GM19467 (cell line): ENCODE results near the gene OTUB1.
"Not testable (repeated sequence)": the region's sequence is repeated elsewhere in the genome, so short reads cannot be mapped to it uniquely, and the experiment has no call there.

ENCODE experiments used
- ATAC-seq: cut with Tn5 transposase; IDR thresholded peaks from one replicate; pipeline ENCODE4 v1.9.1; 2021; ENCODE audit warnings: mild to moderate bottlenecking, moderate library complexity; ENCODE audit not compliant: unreplicated experiment

Gene OTUB1

DNA sequence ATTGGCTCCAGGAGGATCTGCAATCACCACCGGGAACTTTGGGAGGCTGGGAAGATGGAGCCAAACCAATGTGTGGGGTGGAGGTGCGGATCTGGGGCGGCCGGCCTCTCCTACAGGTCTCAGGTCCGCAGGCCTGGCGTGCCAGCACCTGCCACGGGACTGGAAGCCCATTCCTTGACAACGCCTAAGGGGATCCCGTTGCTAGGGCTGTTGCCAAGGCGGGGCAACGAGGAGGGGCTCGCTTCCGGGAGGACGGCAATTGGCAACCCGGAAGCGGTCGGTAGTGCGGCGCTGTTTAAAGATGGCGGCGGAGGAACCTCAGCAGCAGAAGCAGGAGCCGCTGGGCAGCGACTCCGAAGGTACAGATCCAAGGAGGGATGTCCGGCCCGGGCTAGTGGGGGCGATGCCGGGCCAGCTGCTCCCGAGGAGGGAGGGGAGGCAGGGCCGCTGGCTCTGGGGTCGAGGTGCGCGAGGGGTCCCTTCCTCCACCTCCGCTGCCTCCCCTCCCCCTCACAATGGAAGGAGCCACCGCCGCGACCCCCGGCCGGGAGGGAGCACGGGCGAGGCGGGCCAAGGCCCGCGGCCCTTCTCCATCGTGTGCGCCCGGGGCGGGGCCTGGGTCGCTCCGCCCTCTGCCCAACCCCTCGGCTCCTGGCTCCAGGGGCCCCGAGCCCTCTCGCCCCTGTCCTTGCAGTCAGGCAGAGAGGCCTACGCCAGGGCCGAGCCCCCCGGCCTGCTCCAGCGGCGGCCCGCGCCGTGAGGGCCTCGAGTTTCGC, at the start of gene OTUB1:
TSS of gene OTUB1 (plus strand) at position 283 of the 776 bp plus-strand sequence. CDS start at position 302, 19 bp downstream.
- peak; percentile 73 for ATAC-seq

- ATAC-seq = peak; percentile 22
Measured at GRCh38 chr11:63937713-63938478, 48.3 kb upstream of the OTUB1 start.

DNA sequence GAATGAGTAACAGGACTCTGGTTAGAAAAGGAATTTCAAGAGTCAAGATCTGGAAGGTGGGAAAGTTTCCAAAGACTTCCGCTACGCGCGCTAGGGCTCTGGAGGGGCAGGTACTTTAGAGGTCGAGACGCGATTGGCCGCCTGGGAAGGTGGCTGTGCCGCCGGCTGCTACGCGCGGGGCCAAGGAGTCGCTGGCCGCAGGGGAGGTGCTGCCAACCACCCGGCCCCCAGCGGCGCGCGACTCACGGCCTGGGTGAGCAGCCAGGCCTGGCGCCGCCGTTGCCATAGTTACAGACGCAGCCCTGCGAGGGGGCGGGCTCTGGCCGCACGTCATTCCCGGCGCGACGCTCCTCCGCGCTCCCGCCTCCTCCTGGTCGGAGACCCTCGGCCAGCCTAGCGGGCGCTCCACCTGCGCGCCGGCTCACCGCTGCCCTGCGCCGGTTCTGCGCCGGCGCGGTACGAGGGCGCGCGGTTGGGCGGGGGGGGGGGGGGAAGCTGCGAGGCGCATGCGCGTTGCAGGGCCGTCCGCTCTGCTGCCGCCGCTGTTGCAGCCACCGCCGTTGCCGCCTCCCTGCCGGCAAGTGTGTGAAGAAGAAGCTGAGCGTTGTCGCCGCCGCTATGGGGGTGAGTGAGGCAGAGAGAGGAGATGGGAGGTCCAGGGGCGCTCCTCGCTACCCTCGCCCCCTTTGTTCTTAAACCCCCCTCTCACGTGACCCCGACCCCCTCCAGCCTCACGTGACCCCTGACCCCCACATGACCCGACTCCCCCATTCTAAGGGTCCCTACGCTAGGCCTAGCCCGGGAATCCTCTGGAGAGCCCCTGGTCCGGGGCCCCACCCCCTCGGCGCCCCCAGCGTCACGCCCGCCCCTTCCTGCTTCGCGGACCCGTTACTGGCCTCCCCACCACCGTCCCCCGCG, 47.5 kb upstream of the OTUB1 start, which contains the start of gene NAA40:
TSS of gene NAA40 (plus strand) at position 524 of the 918 bp plus-strand sequence. CDS start at position 619, 95 bp downstream.
- ATAC-seq = peak; percentile 86

DNA sequence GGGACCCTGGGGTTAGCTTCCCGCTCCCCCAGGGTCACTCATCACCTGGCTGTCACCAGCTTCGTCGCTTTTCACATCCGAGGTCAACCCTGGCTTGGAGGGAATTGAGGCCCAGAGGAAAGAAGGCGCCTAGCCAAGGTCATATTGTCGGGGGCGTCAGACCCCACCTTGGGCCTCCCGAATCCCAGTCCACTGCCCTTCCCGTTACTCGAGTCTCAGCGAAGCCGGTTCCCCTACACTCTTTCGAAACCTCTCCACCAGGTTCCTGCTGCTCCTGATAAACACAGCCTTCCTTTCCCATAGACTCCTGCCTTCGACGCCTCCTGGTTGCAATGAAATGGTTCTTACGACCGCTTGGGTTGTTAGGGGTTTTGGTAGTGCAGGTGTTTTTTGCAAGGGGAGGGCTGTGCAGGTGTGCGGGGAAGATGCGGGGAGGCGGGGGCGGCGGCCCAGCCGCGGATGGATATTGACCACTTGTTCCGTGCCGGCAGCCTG, 46.8 kb upstream of the OTUB1 start:
- ATAC-seq = no peak

GRCh38 chr11:63940786-63941185, 45.5 kb upstream of the OTUB1 start:
- ATAC-seq = no peak

DNA sequence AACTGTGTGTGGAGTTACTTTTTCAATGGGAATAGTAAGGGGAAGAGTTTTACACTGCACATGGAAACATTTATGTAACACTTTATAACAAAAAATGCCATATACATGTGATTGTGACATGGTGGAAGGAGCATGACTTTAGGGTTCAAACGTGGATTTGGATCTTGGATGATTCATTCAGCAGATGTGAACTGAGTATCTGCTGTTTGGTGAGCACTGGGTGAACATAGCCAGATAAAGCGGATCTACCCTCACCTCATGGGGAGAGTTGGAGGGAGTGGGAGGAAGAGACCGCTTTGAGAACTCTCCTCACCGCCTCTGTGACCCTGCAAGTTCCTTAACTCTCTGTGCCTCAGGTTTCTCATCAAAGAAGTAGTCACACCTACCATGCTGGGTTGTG, 44.3 kb upstream of the OTUB1 start:
- ATAC-seq = no peak

DNA sequence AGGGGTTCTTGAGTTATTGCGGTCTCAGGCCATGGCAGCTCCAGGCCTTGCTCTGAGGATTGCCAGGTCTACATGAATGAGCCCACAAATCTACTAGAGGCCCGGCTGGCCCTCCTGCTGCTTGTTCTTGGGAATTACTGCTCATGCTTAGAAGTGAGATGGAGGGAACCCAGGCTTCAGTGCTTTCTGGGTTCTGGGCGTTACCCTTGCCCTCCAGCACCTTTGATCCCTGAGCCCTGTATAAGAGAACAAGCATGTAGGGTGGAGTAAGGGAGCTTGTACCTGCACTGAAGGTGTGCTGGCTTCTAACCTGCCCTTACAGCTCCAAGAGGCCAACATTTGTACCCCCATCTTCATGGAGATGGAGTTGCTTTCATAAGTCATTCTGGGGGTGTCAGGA, 43.4 kb upstream of the OTUB1 start:
- no peak for ATAC-seq

DNA sequence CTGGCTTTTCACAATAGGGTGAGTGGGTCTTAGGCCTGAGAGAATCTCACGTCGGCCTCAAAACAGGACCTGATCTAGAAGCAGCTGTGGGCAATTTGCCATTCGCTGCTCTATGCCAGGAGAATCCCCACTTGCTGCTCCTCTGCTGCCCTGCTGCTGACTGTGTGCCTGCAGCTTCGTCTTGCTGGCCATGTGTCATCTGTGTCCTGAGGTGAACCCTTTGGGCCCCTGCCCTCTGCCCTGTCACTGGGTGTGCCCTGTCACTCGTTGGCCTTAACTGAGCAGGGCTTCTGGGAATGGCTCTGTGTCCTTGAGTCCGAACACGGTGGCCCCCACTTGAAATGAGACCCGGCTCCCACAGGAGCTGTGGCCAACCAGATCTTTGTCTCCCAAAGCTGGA, 41.3 kb upstream of the OTUB1 start:
- no peak for ATAC-seq

GRCh38 chr11:63945477-63946163, 40.6 kb upstream of the OTUB1 start:
- no peak for ATAC-seq

- no peak for ATAC-seq
Measured at GRCh38 chr11:63951779-63952536, 34.3 kb upstream of the OTUB1 start.

DNA sequence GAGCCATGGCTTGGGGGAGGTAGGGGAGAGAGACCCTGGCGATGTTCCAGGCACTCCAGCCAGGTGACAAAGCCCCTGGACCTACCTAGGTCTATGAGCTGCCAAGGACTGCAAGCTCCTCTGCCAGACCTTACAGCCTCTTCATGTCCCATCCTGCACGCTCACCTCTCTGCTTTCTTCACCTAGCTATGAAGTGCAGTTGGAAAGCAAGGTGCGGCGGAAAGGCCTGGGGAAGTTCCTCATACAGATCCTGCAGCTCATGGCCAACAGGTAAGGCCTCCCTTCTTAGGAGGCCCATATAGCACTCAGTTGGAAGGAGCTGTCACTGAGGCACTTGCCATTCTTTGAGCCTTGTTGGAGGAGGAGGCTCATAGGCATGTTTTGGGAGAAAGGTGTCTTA, 33.7 kb upstream of the OTUB1 start:
- ATAC-seq = no peak

- ATAC-seq = no peak
Measured at GRCh38 chr11:63958008-63958407, 28.2 kb upstream of the OTUB1 start.

GRCh38 chr11:63961608-63962412, 24.4 kb upstream of the OTUB1 start:
- ATAC-seq = no peak

DNA sequence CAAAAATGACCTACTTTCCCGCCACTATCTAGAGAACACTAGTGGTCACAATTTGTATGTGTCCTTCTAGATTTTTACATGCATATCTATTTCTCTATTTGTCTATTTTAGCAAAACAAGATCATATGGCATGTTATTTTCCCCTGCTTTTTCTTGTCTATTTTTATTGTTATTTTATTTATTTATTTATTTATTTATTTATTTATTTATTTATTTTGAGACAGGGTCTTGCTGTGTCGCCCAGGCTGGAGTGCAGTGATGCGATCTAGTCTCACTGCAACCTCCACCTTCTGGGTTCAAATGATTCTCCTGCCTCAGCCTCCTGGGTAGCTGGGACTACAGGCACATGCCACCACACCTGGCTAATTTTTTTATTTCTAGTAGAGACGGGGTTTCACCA, 22.3 kb upstream of the OTUB1 start:
- ATAC-seq = not testable (repeated sequence)

- ATAC-seq = no peak
Measured at GRCh38 chr11:63966444-63966843, 19.8 kb upstream of the OTUB1 start.

DNA sequence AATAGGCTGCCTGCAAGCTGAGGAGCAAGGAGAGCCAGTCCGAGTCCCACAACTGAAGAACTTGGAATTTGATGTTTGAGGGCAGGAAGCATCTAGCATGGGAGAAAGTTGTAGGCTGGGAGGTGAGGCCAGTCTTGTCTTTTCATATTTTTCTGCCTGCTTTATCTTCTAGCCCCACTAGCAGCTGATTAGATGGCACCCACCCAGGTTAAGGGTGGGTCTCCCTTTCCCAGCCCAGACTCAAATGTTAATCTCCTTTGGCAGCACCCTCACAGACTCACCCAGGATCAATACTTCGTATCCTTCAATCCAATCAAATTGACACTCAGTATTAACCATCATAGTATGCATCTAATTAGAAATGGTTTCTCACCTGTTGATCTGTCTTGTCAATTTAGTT, 16.8 kb upstream of the OTUB1 start:
- ATAC-seq = no peak

DNA sequence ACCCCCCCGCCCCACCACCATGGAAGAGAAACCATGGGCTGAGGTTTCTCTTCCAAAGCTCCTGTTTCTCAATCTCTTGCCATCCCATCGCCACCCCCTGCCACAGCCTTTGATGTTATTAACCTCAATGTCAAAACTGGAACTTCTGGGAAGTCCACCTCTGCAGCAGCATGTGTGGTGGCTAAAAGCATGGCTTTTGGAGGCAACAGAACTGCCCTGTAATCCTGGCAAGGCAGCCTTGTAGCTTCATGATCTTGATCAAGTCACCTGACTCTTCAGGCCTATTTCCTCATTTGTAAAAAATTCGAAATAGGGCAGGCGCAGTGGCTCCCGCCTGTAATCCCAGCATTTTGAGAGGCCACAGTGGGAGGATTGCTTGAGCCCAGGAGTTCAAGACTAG, 15.3 kb upstream of the OTUB1 start:
- no peak for ATAC-seq

DNA sequence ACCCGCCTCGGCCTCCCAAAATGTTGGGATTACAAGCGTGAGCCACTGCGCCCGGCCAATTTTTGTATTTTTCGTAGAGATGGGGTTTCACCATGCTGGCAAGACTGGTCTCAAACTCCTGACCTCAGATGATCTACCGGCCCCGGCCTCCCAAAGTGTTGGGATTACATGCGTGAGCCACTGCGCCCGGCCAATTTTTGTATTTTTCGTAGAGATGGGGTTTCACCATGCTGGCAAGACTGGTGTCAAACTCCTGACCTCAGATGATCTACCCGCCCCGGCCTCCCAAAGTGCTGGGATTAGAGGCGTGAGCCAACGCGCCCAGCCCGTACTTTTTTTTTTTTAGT, 12.4 kb upstream of the OTUB1 start:
- ATAC-seq = not testable (repeated sequence)
